Ovary (tissue), 3 donors: ENCODE measurements around the gene PCDHA6.

ENCODE experiments used
- CTCF ChIP-seq, 3 donors: fragments of 450-650 bp in 2 of 3; fragments of 200-600 bp in 1 of 3; IDR thresholded peaks; one replicate each; pipeline versions ENCODE4 v1.5.1 to v1.8.0; 2016 to 2022; ENCODE audit warnings: antibody characterized with exemption in 3 of 3, mild to moderate bottlenecking in 1 of 3
- EP300 ChIP-seq: sonication (generic); formaldehyde crosslinking; IDR thresholded peaks from one replicate; pipeline ENCODE4 v1.6.1; 2017; ENCODE audit warnings: antibody characterized with exemption
- POLR2A ChIP-seq: fragments of 450-650 bp; IDR thresholded peaks from one replicate; pipeline ENCODE4 v1.6.1; 2017; ENCODE audit warnings: antibody characterized with exemption, mild to moderate bottlenecking, moderate library complexity
- donor health status: DM: no; HTN: no; CAD: no.

GRCh38 chr5:140862441-140863295 is 34.9 kb downstream of the PCDHA6 start:
- no peak for TF ChIP-seq EP300
- TF ChIP-seq CTCF (IDR thresholded peaks at IDR 0.05), result no peak
- no peak for TF ChIP-seq POLR2A
